H54 (cell line): ENCODE results near the gene ASXL1.

ENCODE experiments used
- DNase-seq: peaks from one replicate; pipeline ENCODE4 v3.0.0; 2011; ENCODE audit warnings: low spot score, mixed read lengths; ENCODE audit not compliant: insufficient read length
- FAIRE-seq: peaks from 3 replicates; lab custom pipeline; 2011; peaks lifted over from hg19 to GRCh38; lab: Jason Lieb, UNC
- POLR2A ChIP-seq: IDR thresholded peaks from 2 replicates; pipeline ENCODE4 v1.6.1; 2011; ENCODE audit warnings: low read depth, mild to moderate bottlenecking, low read length

ASXL1 gene

DNA sequence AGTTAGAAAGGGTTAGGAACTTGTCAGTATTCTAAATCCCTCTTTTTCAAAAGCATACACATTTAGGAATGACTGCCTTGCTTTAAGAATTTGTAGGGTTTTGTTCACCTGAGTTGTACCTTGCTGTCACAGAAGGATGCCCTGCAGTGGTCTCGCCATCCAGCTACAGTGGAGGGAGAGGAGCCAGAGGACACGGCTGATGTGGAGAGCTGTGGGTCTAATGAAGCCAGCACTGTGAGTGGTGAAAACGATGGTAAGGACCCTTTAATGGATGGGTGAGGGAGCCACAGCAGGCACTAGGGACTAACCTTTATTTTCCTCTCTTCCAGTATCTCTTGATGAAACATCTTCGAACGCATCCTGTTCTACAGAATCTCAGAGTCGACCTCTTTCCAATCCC lies 69.9 kb downstream of the ASXL1 start:
- no peak for DNase-seq
- no peak for FAIRE-seq

DNA sequence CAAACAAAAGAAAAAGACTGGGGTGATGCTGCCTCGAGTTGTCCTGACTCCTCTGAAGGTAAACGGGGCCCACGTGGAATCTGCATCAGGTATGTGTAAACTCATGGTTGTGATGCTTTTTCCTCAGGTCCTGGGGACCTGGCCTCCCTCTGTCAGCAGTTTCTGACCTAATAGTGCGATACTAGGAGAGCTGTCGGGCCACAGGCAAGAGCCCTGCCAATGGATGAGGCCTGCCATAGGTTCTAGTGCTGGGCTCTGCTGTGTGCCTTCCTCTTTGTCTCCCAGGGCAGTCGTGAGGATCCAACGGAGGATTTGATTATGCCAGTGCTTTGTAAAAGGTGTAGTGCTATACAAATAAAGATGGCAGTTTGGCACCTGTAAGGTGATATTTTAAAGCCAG lies 71.2 kb downstream of the ASXL1 start:
- DNase-seq (no peak), FAIRE-seq (no peak)
- TF ChIP-seq POLR2A = no peak

More for the DNA sequence above, 69.9 kb downstream of the ASXL1 start:
- no peak for TF ChIP-seq POLR2A

DNA sequence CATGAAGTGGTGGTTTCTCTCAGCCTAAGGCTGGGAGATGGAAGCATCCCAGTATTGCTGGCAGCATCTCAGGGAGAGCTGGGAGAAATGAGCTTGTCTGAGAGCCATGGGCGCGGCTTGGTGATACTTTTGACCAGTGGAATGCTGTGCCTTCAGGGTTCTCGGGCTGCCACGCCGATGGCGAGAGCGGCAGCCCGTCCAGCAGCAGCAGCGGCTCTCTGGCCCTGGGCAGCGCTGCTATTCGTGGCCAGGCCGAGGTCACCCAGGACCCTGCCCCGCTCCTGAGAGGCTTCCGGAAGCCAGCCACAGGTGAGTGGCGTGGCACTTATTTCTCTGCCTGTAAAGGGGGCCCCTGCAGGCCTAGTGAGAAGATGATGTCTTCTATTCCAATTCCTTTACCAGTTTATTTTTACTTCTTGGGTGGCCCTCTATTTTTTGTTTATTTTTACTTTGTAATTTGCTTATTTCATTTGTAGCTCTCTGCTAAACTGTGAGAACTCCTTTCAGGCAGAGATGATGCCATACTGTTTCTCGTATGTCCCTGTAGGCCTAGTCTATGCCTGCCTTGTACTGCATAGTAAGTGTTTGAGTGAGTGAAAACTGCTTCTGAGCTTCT lies 71.7 kb downstream of the ASXL1 start:
- TF ChIP-seq POLR2A = no peak

DNA sequence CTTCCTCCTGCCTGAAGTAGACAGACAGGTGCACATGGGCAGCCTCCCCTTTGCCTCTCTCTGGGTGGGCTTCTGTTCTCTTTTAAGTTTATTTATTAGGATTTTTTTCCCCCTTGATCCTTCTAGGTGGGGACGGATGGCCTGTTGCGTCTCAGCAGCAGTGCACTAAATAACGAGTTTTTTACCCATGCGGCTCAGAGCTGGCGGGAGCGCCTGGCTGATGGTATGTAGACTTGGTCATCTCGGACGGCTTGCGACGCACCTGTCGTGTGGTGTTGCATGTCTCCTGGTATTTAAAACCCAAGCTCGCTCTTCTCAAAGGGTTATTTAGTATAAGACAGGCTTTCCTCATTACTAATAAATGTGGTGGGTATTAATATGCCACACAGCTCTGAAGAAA lies 73.3 kb downstream of the ASXL1 start:
- DNase-seq (no peak), FAIRE-seq (no peak)
- TF ChIP-seq POLR2A = no peak

More for the DNA sequence above, 71.7 kb downstream of the ASXL1 start:
- DNase-seq (no peak), FAIRE-seq (no peak)

DNA sequence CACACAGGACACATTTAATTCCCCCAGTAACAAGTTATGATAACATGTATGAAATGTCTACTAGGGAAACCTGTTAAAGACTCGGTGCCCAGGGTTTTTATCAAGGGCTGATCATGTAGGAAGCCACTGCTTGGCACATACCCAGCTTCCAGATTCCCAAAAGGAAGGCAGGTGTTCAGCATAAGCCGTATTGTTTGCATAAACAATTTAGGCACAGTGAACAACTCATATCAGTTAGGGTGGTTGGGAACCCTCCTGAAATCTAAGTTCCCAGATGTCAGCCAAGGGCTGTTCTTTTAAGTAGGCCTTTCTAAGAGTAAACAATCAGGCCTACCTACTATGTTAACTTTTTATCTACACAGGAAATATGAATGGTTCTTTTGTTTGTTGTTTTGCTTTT lies 74.1 kb downstream of the ASXL1 start:
- DNase-seq (no peak), FAIRE-seq (no peak)
- TF ChIP-seq POLR2A = no peak

DNA sequence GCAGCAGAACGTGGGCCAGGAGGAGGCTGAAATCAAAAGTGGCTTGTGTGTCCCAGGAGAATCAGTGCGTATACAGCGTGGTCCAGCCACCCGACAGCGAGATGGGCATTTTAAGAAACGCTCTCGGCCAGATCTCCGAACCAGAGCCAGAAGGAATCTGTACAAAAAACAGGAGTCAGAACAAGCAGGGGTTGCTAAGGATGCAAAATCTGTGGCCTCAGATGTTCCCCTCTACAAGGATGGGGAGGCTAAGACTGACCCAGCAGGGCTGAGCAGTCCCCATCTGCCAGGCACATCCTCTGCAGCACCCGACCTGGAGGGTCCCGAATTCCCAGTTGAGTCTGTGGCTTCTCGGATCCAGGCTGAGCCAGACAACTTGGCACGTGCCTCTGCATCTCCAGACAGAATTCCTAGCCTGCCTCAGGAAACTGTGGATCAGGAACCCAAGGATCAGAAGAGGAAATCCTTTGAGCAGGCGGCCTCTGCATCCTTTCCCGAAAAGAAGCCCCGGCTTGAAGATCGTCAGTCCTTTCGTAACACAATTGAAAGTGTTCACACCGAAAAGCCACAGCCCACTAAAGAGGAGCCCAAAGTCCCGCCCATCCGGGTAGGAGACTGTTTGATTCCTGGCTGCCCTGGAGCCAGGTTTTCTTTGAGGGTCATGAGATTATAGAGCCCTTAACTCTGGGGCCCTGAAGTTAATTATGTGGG lies 75.3 kb downstream of the ASXL1 start:
- FAIRE-seq = no peak
- DNase-seq = no peak
- TF ChIP-seq POLR2A = no peak

DNA sequence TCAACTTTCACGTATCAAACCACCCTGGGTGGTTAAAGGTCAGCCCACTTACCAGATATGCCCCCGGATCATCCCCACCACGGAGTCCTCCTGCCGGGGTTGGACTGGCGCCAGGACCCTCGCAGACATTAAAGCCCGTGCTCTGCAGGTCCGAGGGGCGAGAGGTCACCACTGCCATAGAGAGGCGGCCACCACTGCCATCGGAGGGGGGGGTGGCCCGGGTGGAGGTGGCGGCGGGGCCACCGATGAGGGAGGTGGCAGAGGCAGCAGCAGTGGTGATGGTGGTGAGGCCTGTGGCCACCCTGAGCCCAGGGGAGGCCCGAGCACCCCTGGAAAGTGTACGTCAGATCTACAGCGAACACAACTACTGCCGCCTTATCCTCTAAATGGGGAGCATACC lies 76.3 kb downstream of the ASXL1 start:
- no peak for TF ChIP-seq POLR2A
- no peak for FAIRE-seq
- no peak for DNase-seq

DNA sequence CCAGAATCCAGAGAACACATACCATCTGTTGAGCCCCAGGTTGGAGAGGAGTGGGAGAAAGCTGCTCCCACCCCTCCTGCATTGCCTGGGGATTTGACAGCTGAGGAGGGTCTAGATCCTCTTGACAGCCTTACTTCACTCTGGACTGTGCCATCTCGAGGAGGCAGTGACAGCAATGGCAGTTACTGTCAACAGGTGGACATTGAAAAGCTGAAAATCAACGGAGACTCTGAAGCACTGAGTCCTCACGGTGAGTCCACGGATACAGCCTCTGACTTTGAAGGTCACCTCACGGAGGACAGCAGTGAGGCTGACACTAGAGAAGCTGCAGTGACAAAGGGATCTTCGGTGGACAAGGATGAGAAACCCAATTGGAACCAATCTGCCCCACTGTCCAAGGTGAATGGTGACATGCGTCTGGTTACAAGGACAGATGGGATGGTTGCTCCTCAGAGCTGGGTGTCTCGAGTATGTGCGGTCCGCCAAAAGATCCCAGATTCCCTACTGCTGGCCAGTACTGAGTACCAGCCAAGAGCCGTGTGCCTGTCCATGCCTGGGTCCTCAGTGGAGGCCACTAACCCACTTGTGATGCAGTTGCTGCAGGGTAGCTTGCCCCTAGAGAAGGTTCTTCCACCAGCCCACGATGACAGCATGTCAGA lies 77.4 kb downstream of the ASXL1 start:
- no peak for TF ChIP-seq POLR2A
- FAIRE-seq = no peak
- no peak for DNase-seq

DNA sequence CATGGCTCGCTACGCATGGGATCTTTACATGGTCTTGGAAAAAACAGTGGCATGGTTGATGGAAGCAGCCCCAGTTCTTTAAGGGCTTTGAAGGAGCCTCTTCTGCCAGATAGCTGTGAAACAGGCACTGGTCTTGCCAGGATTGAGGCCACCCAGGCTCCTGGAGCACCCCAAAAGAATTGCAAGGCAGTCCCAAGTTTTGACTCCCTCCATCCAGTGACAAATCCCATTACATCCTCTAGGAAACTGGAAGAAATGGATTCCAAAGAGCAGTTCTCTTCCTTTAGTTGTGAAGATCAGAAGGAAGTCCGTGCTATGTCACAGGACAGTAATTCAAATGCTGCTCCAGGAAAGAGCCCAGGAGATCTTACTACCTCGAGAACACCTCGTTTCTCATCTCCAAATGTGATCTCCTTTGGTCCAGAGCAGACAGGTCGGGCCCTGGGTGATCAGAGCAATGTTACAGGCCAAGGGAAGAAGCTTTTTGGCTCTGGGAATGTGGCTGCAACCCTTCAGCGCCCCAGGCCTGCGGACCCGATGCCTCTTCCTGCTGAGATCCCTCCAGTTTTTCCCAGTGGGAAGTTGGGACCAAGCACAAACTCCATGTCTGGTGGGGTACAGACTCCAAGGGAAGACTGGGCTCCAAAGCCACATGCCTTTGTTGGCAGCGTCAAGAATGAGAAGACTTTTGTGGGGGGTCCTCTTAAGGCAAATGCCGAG lies 78.2 kb downstream of the ASXL1 start:
- DNase-seq (no peak), FAIRE-seq (no peak)
- no peak for TF ChIP-seq POLR2A

DNA sequence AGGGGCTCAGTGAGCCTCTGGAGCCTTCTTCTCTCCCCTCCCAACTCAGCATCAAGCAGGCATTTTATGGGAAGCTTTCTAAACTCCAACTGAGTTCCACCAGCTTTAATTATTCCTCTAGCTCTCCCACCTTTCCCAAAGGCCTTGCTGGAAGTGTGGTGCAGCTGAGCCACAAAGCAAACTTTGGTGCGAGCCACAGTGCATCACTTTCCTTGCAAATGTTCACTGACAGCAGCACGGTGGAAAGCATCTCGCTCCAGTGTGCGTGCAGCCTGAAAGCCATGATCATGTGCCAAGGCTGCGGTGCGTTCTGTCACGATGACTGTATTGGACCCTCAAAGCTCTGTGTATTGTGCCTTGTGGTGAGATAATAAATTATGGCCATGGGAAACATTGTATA lies 78.8 kb downstream of the ASXL1 start:
- FAIRE-seq (no peak), DNase-seq (no peak)
- TF ChIP-seq POLR2A = no peak

DNA sequence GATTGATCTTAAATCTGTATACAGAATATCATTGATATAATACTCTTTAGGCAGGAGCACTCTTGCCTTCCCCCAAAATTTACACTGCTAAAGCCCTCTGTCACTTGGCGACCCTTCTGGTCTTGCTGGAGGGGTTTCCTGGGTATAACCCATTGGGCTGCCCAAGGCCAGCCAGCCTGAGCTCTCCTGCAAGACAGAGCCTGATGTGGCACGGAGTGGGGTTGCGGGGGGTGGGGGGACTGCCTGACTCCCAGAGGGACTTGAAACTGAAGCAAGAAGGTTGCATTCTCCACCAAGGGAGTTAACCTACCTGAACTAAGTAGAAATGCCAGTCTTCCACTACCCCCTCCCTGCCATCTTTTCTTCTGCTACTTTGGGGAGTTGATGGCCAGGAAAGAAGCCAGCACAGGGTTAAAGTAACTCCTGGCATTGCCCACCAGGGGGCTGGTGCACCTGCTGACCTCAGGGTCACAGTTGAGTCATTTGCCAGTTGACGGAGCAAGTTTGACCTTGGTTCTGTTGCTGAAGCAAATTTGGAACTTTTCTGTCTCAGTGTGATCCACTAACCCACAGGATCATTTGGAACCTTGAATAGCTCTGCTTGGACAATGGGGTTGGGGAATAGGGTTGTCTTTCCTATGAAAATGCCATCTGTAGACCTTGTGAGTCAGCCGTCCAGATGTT lies 79.4 kb downstream of the ASXL1 start:
- TF ChIP-seq POLR2A = no peak
- FAIRE-seq (no peak), DNase-seq (no peak)

DNA sequence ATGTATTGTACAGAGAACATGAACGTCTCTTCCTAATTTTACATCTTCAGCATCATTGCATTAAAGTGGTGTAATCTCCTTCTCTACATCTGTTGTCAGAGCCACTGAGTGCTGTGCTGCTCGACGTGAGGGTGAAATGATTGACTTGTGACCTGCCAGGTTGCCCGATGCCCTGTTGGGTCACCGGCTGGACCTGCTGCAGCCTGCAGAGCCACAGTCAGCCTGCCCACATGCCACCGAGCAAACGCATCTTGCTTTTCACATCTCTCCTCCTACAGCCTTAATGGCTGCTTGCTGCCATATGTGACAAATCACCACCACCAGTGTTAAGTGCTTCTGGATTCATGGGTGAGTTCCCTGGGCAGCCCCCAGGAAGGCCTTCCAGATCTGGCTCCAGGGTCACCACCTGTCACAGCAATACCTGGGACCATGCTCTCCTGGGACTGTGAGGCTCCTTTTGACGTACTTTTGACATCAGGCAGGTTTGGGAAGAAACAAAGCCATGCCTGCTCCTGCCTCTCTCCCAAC lies 80.3 kb downstream of the ASXL1 start:
- FAIRE-seq = no peak
- no peak for TF ChIP-seq POLR2A
- DNase-seq = no peak

DNA sequence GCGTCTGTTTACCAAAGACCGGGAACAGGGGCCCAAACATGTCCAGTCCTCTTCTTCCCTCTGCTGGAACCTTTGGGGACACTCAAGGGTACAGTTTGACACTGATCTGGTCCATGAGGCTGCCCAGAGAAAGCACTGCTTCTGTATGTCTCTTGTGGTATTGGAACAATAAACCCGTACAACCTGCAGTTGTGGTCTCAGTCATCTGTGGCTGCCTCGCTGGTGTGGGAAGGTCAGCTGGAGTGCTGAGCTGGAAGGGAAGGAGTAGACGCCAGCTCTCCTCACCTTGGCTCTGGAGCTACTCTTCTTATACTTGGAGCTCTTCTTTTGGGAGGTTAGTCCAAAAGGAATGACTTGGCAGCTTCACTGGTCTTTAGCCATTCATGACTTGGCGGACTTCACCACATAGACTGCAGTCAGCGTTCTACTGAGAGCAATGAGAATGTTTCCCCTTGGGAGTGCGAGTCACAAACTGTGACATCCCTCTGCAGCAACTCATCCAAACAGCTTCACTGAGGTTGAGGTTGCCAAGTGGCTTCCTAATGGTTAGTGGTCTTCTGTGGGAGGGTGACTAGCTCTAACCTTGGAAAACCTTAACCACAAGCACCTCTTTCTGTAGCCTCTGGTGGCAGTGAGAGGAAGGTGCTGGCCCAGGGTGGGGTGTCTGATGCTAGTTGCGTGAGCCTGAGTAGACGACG lies 81.2 kb downstream of the ASXL1 start:
- DNase-seq (no peak), FAIRE-seq (no peak)
- no peak for TF ChIP-seq POLR2A
